ENCODE results near the gene EVI2B. TPM values are rescaled to one million over a fixed set of nuclear protein-coding genes. Genes with fewer than 3 reads are reported as not detected.

The EVI2B gene
- total RNA-seq, 1 experiment from 2014 or later = not detected

- no peak overlapping the region for H3K4me2 ChIP-seq (ENCODE audit: insufficient read depth, insufficient read length, low read length)
- H3K18ac ChIP-seq (ENCODE audit: insufficient read length, low read depth, low read length) = no peak overlapping the region
- no peak overlapping the region for H3K14ac ChIP-seq (ENCODE audit: insufficient read depth, low read length)
- no peaks in the 10 kb centered on the region for H3K4me1 ChIP-seq (ENCODE audit: insufficient read depth, low read length)
- no peak overlapping the region for H4K5ac ChIP-seq (ENCODE audit: insufficient read length, low read depth, low read length)
- H2BK20ac ChIP-seq (ENCODE audit: low read depth, low read length, poor library complexity, severe bottlenecking) = no peak overlapping the region
- no peak for DNase-seq
- no peaks in the 10 kb centered on the region for H3K9me3 ChIP-seq (ENCODE audit: control insufficient read depth, low read depth, low read length)
- Mint-ChIP-seq H3K27ac (no peak overlapping the region), H3K4me1 (no peaks in the 10 kb centered on the region), H3K9me3 (no peaks in the 10 kb centered on the region), H3K4me3 (no peak overlapping the region), H3K36me3 (ENCODE audit: insufficient read depth in 1 of 3, low read depth in 3 of 3) (peaks cover 2 to 14% (median 12%) of the 10 kb centered on the region in 3 experiments; a peak in 5 of 7 replicates), H3K27me3 (ENCODE audit: low read depth) (no peaks in the 10 kb centered on the region)
- no peaks in the 10 kb centered on the region for H3K27me3 ChIP-seq (ENCODE audit: insufficient read depth, low read length)
- no peak overlapping the region for H3K9ac ChIP-seq (ENCODE audit: extremely low read depth, insufficient read length, low read length)
- H2AK5ac ChIP-seq (ENCODE audit: insufficient read length, low read length) = no peak overlapping the region
- H2BK5ac ChIP-seq (ENCODE audit: insufficient read length, low read length) = no peak overlapping the region
- no peak overlapping the region for H3K56ac ChIP-seq (ENCODE audit: insufficient read length, low read depth, low read length)
- H4K20me1 ChIP-seq (ENCODE audit: control insufficient read depth, insufficient read depth, insufficient read length) = no peaks in the 10 kb centered on the region
- TF ChIP-seq, protein P1, sequence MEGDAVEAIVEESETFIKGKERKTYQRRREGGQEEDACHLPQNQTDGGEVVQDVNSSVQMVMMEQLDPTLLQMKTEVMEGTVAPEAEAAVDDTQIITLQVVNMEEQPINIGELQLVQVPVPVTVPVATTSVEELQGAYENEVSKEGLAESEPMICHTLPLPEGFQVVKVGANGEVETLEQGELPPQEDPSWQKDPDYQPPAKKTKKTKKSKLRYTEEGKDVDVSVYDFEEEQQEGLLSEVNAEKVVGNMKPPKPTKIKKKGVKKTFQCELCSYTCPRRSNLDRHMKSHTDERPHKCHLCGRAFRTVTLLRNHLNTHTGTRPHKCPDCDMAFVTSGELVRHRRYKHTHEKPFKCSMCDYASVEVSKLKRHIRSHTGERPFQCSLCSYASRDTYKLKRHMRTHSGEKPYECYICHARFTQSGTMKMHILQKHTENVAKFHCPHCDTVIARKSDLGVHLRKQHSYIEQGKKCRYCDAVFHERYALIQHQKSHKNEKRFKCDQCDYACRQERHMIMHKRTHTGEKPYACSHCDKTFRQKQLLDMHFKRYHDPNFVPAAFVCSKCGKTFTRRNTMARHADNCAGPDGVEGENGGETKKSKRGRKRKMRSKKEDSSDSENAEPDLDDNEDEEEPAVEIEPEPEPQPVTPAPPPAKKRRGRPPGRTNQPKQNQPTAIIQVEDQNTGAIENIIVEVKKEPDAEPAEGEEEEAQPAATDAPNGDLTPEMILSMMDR (conservative IDR thresholded peaks at IDR 0.05) = no peak
- no peaks in the 10 kb centered on the region for H3K79me2 ChIP-seq (ENCODE audit: insufficient read depth, low read length)
- no peak overlapping the region for H2BK120ac ChIP-seq (ENCODE audit: low read depth, low read length, poor library complexity, severe bottlenecking)
- no peak overlapping the region for H3K23ac ChIP-seq (ENCODE audit: insufficient read length, low read depth, low read length)
- H3K23me2 ChIP-seq (ENCODE audit: insufficient read length, low read depth, low read length, poor library complexity, severe bottlenecking) = no peaks in the 10 kb centered on the region
- H4K91ac ChIP-seq (ENCODE audit: insufficient read length, low read depth, low read length) = no peak overlapping the region
- WGBS (ENCODE audit: extremely low coverage, insufficient read length, low lambda C conversion rate) = no CpG with 5 or more reads among the region's 3 CpGs
- H2BK12ac ChIP-seq (ENCODE audit: insufficient read length, low read depth, low read length) = no peak overlapping the region
- no peak overlapping the region for H3K27ac ChIP-seq (ENCODE audit: insufficient read length, low read depth, low read length)
- H2AFZ ChIP-seq (ENCODE audit: low read length) = no peak overlapping the region
- no peak overlapping the region for H3K4ac ChIP-seq (ENCODE audit: low read depth, low read length)
- H3T11ph ChIP-seq (ENCODE audit: low read length) = no peak overlapping the region
- H2BK15ac ChIP-seq (ENCODE audit: low read depth, low read length) = no peak overlapping the region
- H3K79me1 ChIP-seq (ENCODE audit: insufficient read depth, low read depth, low read length, poor library complexity, severe bottlenecking) = no peaks in the 10 kb centered on the region
- no peak overlapping the region for H4K8ac ChIP-seq (replicated peaks; ENCODE audit: insufficient read length, low read depth, low read length)
These were observed 56.9 kb downstream of the EVI2B start for GRCh38 chr17:31256936-31257335.
